ENCODE results near the gene TANC1.

GRCh38 chr2:159136391-159136790, 168.0 kb downstream of the TANC1 start:
- no peak for TF ChIP-seq POLR2A (IDR thresholded peaks at IDR 0.05)
- TF ChIP-seq, protein P1, sequence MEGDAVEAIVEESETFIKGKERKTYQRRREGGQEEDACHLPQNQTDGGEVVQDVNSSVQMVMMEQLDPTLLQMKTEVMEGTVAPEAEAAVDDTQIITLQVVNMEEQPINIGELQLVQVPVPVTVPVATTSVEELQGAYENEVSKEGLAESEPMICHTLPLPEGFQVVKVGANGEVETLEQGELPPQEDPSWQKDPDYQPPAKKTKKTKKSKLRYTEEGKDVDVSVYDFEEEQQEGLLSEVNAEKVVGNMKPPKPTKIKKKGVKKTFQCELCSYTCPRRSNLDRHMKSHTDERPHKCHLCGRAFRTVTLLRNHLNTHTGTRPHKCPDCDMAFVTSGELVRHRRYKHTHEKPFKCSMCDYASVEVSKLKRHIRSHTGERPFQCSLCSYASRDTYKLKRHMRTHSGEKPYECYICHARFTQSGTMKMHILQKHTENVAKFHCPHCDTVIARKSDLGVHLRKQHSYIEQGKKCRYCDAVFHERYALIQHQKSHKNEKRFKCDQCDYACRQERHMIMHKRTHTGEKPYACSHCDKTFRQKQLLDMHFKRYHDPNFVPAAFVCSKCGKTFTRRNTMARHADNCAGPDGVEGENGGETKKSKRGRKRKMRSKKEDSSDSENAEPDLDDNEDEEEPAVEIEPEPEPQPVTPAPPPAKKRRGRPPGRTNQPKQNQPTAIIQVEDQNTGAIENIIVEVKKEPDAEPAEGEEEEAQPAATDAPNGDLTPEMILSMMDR (IDR thresholded peaks at IDR 0.05): no peak

Data from transverse colon (tissue), 3 donors.